ENCODE measurements around the gene UBE3C.
"Not testable (repeated sequence)": the region's sequence is repeated elsewhere in the genome, so short reads cannot be mapped to it uniquely, and the experiment has no call there.

The UBE3C gene

GRCh38 chr7:157132796-157133195, 5.9 kb upstream of the UBE3C start:
- no peak for DNase-seq

GRCh38 chr7:157133304-157133703, 5.4 kb upstream of the UBE3C start:
- DNase-seq: no peak

- no peak for DNase-seq
These were observed 2.4 kb upstream of the UBE3C start for GRCh38 chr7:157136372-157136771.

GRCh38 chr7:157138101-157138423, 664 bp upstream of the UBE3C start:
- no peak for DNase-seq

- peak; percentile 56 to 76 (median 58) for DNase-seq
These were observed 534 bp downstream of the UBE3C start for GRCh38 chr7:157139111-157139809.

- DNase-seq: peak in 2 of 5 donors; percentile 15 to 20
These were observed 1.2 kb downstream of the UBE3C start for GRCh38 chr7:157139810-157140510.

GRCh38 chr7:157140511-157140905, 1.8 kb downstream of the UBE3C start:
- DNase-seq: no peak

- no peak for DNase-seq
These were observed 2.9 kb downstream of the UBE3C start for GRCh38 chr7:157141525-157142060.

- DNase-seq: no peak
These were observed 5.1 kb downstream of the UBE3C start for GRCh38 chr7:157143788-157144187.

- no peak for DNase-seq
These were observed 10.6 kb downstream of the UBE3C start for GRCh38 chr7:157149317-157149716.

- no peak for DNase-seq
These were observed 12.2 kb downstream of the UBE3C start for GRCh38 chr7:157150882-157151281.

- no peak for DNase-seq
These were observed 13.1 kb downstream of the UBE3C start for GRCh38 chr7:157151626-157152339.

- no peak for DNase-seq
These were observed 13.7 kb downstream of the UBE3C start for GRCh38 chr7:157152391-157152937.

GRCh38 chr7:157153260-157153659, 14.5 kb downstream of the UBE3C start:
- DNase-seq: no peak

GRCh38 chr7:157155959-157156358, 17.2 kb downstream of the UBE3C start:
- DNase-seq: no peak

GRCh38 chr7:157158400-157158799, 19.7 kb downstream of the UBE3C start:
- no peak for DNase-seq

- DNase-seq: not testable (repeated sequence)
These were observed 20.8 kb downstream of the UBE3C start for GRCh38 chr7:157159537-157159936.

GRCh38 chr7:157160433-157160832, 21.7 kb downstream of the UBE3C start:
- no peak for DNase-seq

- DNase-seq: no peak
These were observed 27.3 kb downstream of the UBE3C start for GRCh38 chr7:157165987-157166386.

- no peak for DNase-seq
These were observed 29.8 kb downstream of the UBE3C start for GRCh38 chr7:157168571-157168970.

GRCh38 chr7:157176771-157177170, 38.0 kb downstream of the UBE3C start:
- DNase-seq: no peak

GRCh38 chr7:157177333-157177982, 38.7 kb downstream of the UBE3C start:
- no peak for DNase-seq

- DNase-seq: no peak
These were observed 39.3 kb downstream of the UBE3C start for GRCh38 chr7:157177983-157178381.

All from T-helper 1 cell (primary cell).